GM19043 (cell line): Measurements from ENCODE around the gene SOWAHC.
"Not testable (repeated sequence)": the region's sequence is repeated elsewhere in the genome, so short reads cannot be mapped to it uniquely, and the experiment has no call there.

Experiments used
- ATAC-seq: cut with Tn5 transposase; IDR thresholded peaks from one replicate; pipeline ENCODE4 v1.9.1; 2021; ENCODE audit warnings: low read depth; ENCODE audit not compliant: unreplicated experiment

Gene SOWAHC

GRCh38 chr2:109614715-109615636, 812 bp downstream of the SOWAHC start:
- no peak for ATAC-seq

GRCh38 chr2:109615637-109616144, 1.5 kb downstream of the SOWAHC start:
- no peak for ATAC-seq

- ATAC-seq, result no peak
Observed at GRCh38 chr2:109616184-109616583, 2.0 kb downstream of the SOWAHC start.

GRCh38 chr2:109619032-109619615, 5.0 kb downstream of the SOWAHC start:
- no peak for ATAC-seq

- ATAC-seq, result no peak
Observed at GRCh38 chr2:109623297-109623696, 9.1 kb downstream of the SOWAHC start.

- ATAC-seq, result no peak
Observed at GRCh38 chr2:109623923-109624322, 9.8 kb downstream of the SOWAHC start.

- ATAC-seq, result no peak
Observed at GRCh38 chr2:109624339-109624738, 10.2 kb downstream of the SOWAHC start.

GRCh38 chr2:109628321-109628720, 14.2 kb downstream of the SOWAHC start:
- ATAC-seq, result not testable (repeated sequence)

- ATAC-seq, result no peak
Observed at GRCh38 chr2:109629867-109630266, 15.7 kb downstream of the SOWAHC start.

- no peak for ATAC-seq
Observed at GRCh38 chr2:109630441-109631430, 16.6 kb downstream of the SOWAHC start.

GRCh38 chr2:109631741-109632140, 17.6 kb downstream of the SOWAHC start:
- ATAC-seq, result no peak

GRCh38 chr2:109632158-109632789, 18.1 kb downstream of the SOWAHC start:
- ATAC-seq, result no peak

- ATAC-seq, result no peak
Observed at GRCh38 chr2:109633284-109633961, 19.3 kb downstream of the SOWAHC start.

GRCh38 chr2:109635426-109636304, 21.5 kb downstream of the SOWAHC start:
- ATAC-seq, result no peak

GRCh38 chr2:109636317-109636716, 22.2 kb downstream of the SOWAHC start:
- ATAC-seq, result no peak

GRCh38 chr2:109637749-109638570, 23.8 kb downstream of the SOWAHC start:
- no peak for ATAC-seq

GRCh38 chr2:109638795-109639194, 24.6 kb downstream of the SOWAHC start:
- ATAC-seq, result no peak

GRCh38 chr2:109640000-109640399, 25.8 kb downstream of the SOWAHC start:
- not testable (repeated sequence) for ATAC-seq
